Fibroblast of mammary gland (primary cell): ENCODE data around the gene HMGN2.

ENCODE experiments used
- DNase-seq: peaks from one replicate; pipeline ENCODE4 v3.0.0-alpha.2; 2010; ENCODE audit warnings: low read depth
- H3K4me3 ChIP-seq: 2 replicates; pipeline ENCODE4 v1.5.1; 2011; ENCODE audit warnings: low read depth, mild to moderate bottlenecking, low read length, moderate library complexity; ENCODE audit not compliant: control insufficient read depth
- TF ChIP-seq, protein P1 (sequence below): conservative IDR thresholded peaks from 2 replicates; pipeline ENCODE4 v1.5.1; 2011; ENCODE audit warnings: low read depth, low read length, inconsistent platforms; ENCODE audit not compliant: control insufficient read depth, insufficient read depth

The HMGN2 gene

DNA sequence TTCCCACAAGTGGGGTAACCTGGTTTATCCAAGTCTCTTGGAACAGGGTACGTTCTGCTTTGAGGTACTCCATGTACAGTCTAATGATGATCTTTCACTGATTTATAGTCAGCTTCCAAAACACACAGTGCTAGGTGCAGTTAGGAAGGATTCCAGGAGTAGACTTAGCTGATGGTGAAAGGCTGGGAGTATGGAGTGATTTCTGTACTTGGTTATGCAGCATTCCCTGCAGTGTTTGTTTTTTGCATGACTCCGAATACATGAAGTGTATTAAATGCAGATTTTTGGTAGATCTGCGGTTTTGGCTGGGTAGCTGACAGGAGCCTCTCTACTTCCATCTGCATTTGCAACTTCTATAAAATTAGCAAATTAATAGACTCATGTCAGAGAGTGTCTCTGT lies 3.7 kb downstream of the HMGN2 start:
- no peak overlapping the region for H3K4me3 ChIP-seq
- DNase-seq = no peak
- TF ChIP-seq, protein P1, sequence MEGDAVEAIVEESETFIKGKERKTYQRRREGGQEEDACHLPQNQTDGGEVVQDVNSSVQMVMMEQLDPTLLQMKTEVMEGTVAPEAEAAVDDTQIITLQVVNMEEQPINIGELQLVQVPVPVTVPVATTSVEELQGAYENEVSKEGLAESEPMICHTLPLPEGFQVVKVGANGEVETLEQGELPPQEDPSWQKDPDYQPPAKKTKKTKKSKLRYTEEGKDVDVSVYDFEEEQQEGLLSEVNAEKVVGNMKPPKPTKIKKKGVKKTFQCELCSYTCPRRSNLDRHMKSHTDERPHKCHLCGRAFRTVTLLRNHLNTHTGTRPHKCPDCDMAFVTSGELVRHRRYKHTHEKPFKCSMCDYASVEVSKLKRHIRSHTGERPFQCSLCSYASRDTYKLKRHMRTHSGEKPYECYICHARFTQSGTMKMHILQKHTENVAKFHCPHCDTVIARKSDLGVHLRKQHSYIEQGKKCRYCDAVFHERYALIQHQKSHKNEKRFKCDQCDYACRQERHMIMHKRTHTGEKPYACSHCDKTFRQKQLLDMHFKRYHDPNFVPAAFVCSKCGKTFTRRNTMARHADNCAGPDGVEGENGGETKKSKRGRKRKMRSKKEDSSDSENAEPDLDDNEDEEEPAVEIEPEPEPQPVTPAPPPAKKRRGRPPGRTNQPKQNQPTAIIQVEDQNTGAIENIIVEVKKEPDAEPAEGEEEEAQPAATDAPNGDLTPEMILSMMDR = no peak

DNA sequence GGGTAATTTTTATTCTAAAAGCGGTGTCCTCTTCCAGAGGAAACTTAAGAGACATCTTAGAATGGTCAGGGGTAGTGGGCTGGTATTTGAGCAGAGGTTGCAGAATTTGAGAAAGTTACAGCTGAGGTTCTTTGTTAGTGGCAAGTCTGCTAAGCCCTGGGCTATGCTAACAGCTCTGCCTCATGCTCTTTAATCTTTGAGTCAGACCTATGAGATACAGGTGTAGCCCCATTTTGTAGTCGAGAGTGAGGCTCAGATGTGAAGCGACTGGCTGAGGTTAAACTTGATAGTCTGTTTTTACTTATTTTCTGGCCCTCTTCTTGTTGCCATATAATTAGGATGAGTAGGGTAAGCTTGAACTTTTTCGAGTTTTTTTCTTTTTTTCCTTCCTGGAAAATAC lies 4.7 kb downstream of the HMGN2 start:
- no peak overlapping the region for H3K4me3 ChIP-seq
- DNase-seq = no peak
- TF ChIP-seq, protein P1 = no peak

DNA sequence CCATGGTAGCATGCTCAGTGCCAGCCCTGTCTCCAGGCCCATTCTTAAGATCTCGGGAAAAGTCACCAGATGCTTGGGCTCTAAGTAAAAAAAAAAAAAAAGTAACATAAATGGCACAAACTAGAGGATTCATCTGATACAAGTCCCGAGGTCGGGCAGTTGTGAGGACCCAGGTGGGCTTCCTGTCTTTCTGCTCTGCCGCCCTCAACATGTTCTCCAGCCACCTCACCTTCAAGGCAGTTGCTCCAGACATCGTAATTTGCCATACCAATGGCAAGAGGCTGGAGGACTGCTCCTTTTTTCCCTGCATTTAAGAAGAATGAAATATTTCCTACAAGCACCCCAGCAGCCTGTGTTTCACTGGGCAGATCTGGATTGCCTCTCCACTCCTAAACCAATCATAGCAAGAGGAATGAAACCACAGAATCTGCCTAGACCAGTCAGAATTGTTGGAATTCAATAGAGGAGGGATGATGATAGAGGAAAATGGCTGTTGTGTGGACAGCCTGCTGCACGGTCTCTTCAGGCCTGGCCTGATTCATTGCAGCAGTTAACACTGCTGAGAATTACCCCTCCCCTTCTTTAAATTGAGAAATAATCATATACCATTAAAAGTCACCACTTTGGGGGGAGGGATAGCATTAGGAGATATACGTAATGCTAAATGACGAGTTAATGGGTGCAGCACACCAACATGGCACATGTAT lies 5.4 kb downstream of the HMGN2 start:
- TF ChIP-seq, protein P1 = no peak
- DNase-seq = peak; percentile 12
- no peak overlapping the region for H3K4me3 ChIP-seq

DNA sequence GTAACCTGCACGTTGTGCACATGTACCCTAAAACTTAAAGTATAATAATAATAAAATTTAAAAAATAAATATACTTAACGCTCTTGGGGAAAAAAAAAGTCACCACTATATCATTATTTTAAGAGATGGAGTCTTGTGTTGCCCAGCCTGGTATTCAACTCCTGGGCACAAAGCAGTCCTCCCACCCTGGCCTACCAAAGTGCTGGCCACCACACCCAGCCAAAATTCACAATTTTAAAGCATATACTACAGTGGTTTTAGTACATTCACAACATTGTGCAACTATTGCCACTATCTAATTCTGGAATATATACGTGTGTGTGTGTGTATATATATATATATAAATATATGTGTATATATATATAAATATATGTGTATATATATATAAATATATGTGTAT lies 5.9 kb downstream of the HMGN2 start:
- TF ChIP-seq, protein P1 = no peak
- H3K4me3 ChIP-seq = no peak overlapping the region
- DNase-seq = no peak

DNA sequence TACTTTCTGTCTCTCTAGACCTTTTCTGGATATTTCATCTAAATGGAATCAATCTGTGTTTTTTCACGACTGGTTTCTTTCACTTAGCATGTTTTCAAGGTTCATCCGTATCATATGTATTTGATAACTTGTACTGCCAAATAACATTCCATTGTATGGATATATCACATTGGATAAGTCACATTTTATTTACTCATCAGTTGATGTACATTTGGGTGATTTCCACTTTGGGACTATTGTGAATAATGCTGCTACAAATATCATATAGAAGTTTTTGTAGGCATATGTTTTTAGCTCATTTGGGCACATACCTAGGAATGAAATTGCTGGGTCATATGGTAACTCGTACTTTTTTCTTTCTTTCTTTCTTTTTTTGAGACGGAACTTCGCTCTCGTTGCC lies 6.7 kb downstream of the HMGN2 start:
- TF ChIP-seq, protein P1 = no peak
- no peak for DNase-seq

DNA sequence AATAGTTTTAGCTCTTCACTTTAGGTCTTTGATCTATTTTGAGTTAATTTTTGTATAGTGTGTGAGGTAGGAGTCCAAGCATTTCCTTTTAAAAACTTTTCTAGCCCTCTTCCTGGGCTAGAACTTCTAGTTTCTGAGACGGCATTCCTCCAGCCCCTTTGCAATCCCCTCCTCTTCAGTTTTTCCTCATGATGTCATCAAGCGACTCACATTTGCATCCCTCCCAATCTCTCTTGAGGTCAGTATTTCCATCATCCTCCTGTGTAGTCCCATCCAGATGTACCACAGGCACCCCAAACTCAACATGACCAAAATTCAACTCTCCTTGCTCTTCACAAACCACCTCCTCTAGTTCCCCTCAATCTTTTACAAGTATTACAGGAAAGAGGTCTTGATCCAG lies 10.7 kb downstream of the HMGN2 start:
- TF ChIP-seq, protein P1 = no peak
- H3K4me3 ChIP-seq = no peak overlapping the region
- peak; percentile 21 for DNase-seq

More for the DNA sequence above, 6.7 kb downstream of the HMGN2 start:
- H3K4me3 ChIP-seq = no peak overlapping the region

DNA sequence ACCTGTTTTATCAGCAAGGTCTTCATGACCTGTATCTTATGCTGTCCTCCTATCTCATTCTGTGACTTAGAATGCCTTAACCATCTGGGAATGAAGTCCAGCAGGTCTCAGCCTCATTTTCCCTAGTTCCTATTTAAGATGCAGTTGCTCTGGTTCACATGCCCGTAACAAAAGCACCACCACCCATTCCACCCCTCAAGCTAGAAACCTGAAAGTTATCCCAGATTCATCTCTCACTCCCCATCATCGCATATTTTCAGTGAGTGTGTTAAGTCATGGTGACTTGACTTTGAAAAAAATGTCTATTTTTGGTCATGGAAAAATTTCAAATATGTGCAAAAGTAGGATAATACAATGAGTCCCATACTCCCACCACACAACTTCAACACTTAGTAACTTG lies 11.7 kb downstream of the HMGN2 start:
- TF ChIP-seq, protein P1 = no peak
- no peak for DNase-seq
- H3K4me3 ChIP-seq = no peak overlapping the region
